GM23338 (cell line): ENCODE data around the gene CCDC175. TPM values are rescaled to one million over a fixed set of nuclear protein-coding genes. Genes with fewer than 3 reads are reported as not detected.

Source experiments
- ATAC-seq: fragments of 200-7000 bp; cut with Tn5 transposase; 3 replicates; pipeline ENCODE4 v1.9.1; 2020
- DNase-seq: peaks from one replicate; pipeline ENCODE4 v3.0.0-alpha.2; 2015; ENCODE audit warnings: low spot score
- H2AFZ ChIP-seq: fragments of 200-600 bp; sonication (generic); 2 replicates; pipeline ENCODE4 v1.8.0; 2016; ENCODE audit warnings: antibody characterized with exemption, mild to moderate bottlenecking, moderate library complexity
- H3F3A ChIP-seq: fragments of 200-600 bp; sonication (generic); replicated peaks from 2 replicates; pipeline ENCODE4 v1.8.0; 2017; ENCODE audit warnings: antibody characterized with exemption, mixed run types, low read depth
- H3K27ac ChIP-seq: fragments of 200-600 bp; sonication (generic); 2 replicates; pipeline ENCODE4 v1.6.1; 2016; ENCODE audit warnings: low read depth
- H3K27me3 ChIP-seq: fragments of 200-600 bp; sonication (generic); 2 replicates; pipeline ENCODE4 v1.8.0; 2016; ENCODE audit warnings: mild to moderate bottlenecking, mixed run types, moderate library complexity; ENCODE audit not compliant: insufficient read depth
- H3K36me3 ChIP-seq: fragments of 200-600 bp; sonication (generic); 2 replicates; pipeline ENCODE4 v1.8.0; 2016; ENCODE audit warnings: mild to moderate bottlenecking; ENCODE audit not compliant: insufficient read depth
- H3K4me1 ChIP-seq: fragments of 200-600 bp; sonication (generic); 2 replicates; pipeline ENCODE4 v1.8.0; 2016; ENCODE audit warnings: mild to moderate bottlenecking, moderate library complexity; ENCODE audit not compliant: insufficient read depth
- H3K4me2 ChIP-seq: fragments of 200-600 bp; sonication (generic); 2 replicates; pipeline ENCODE4 v1.7.1; 2017; ENCODE audit warnings: mixed run types
- H3K4me3 ChIP-seq: fragments of 200-600 bp; sonication (generic); 2 replicates; pipeline ENCODE4 v1.6.1; 2016; ENCODE audit warnings: mixed run types
- H3K79me2 ChIP-seq: fragments of 200-600 bp; sonication (generic); replicated peaks from 2 replicates; pipeline ENCODE4 v1.8.0; 2017; ENCODE audit warnings: mild to moderate bottlenecking; ENCODE audit not compliant: insufficient read depth
- H3K9me2 ChIP-seq: fragments of 200-600 bp; sonication (generic); 2 replicates; pipeline ENCODE4 v1.8.0; 2017; ENCODE audit not compliant: insufficient read depth
- H4K20me1 ChIP-seq: fragments of 200-600 bp; sonication (generic); replicated peaks from 2 replicates; pipeline ENCODE4 v1.8.0; 2017; ENCODE audit warnings: mild to moderate bottlenecking; ENCODE audit not compliant: insufficient read depth
- H3K27ac Mint-ChIP-seq: 2 replicates; pipeline ENCODE4 v1.8.0; 2020; ENCODE audit warnings: inconsistent platforms, mild to moderate bottlenecking, moderate library complexity, mixed read lengths
- H3K27me3 Mint-ChIP-seq: 3 replicates; pipeline ENCODE4 v1.8.0; 2022; ENCODE audit warnings: low read depth, mild to moderate bottlenecking, moderate library complexity, mixed read lengths, inconsistent platforms; ENCODE audit not compliant: insufficient read depth, poor library complexity
- H3K36me3 Mint-ChIP-seq: 3 replicates; pipeline ENCODE4 v1.8.0; 2021; ENCODE audit warnings: low read depth, mild to moderate bottlenecking, inconsistent platforms, moderate library complexity, mixed read lengths
- H3K4me1 Mint-ChIP-seq: 3 replicates; pipeline ENCODE4 v1.8.0; 2020; ENCODE audit warnings: mild to moderate bottlenecking, inconsistent platforms, mixed read lengths
- H3K4me3 Mint-ChIP-seq: 3 replicates; pipeline ENCODE4 v1.8.0; 2021; ENCODE audit warnings: moderate library complexity, mild to moderate bottlenecking, inconsistent platforms, mixed read lengths
- H3K9me3 Mint-ChIP-seq: 3 replicates; pipeline ENCODE4 v1.8.0; 2020; ENCODE audit warnings: moderate library complexity, mild to moderate bottlenecking, inconsistent platforms, mixed read lengths
- CREB1 ChIP-seq: fragments of 250-450 bp; sonication (Bioruptor Pico); IDR thresholded peaks from 2 replicates; pipeline ENCODE4 v1.5.0; 2020; ENCODE audit warnings: low read depth, mild to moderate bottlenecking, moderate library complexity
- CTCF ChIP-seq, 2 experiments: fragments of 200-600 bp in 1 of 2; sonication (generic) in 1 of 2; conservative IDR thresholded peaks; 2 replicates each; pipeline versions ENCODE4 v1.5.1 to v1.6.1; 2016 to 2017; ENCODE audit warnings: antibody characterized with exemption in 2 of 2, low read depth in 2 of 2, mild to moderate bottlenecking in 2 of 2, moderate library complexity in 1 of 2
- EZH2 ChIP-seq: fragments of 200-600 bp; sonication (generic); IDR thresholded peaks from one replicate; pipeline ENCODE4 v1.8.0; 2017; ENCODE audit warnings: antibody characterized with exemption, mild to moderate bottlenecking, low read depth; ENCODE audit not compliant: unreplicated experiment
- EZH2phosphoT487 ChIP-seq: fragments of 200-600 bp; sonication (generic); IDR thresholded peaks from one replicate; pipeline ENCODE4 v1.8.1; 2018; ENCODE audit warnings: antibody characterized with exemption; ENCODE audit not compliant: unreplicated experiment
- JUNB ChIP-seq: IDR thresholded peaks from one replicate; pipeline ENCODE4 v1.6.1; 2016; ENCODE audit warnings: antibody characterized with exemption; ENCODE audit not compliant: unreplicated experiment
- NANOG ChIP-seq: IDR thresholded peaks from 2 replicates; pipeline ENCODE4 v1.6.1; 2016; ENCODE audit warnings: antibody characterized with exemption, borderline replicate concordance
- POLR2AphosphoS5 ChIP-seq: IDR thresholded peaks from 2 replicates; pipeline ENCODE4 v1.6.1; 2016; ENCODE audit warnings: antibody characterized with exemption, low read depth
- REST ChIP-seq: IDR thresholded peaks from one replicate; pipeline ENCODE4 v1.6.1; 2018; ENCODE audit warnings: antibody characterized with exemption; ENCODE audit not compliant: unreplicated experiment
- STAT1 ChIP-seq: IDR thresholded peaks from one replicate; pipeline ENCODE4 v1.6.1; 2016; ENCODE audit warnings: antibody characterized with exemption; ENCODE audit not compliant: unreplicated experiment
- ZNF114 ChIP-seq: fragments of 250-450 bp; sonication (Bioruptor Pico); IDR thresholded peaks from 2 replicates; pipeline ENCODE4 v1.5.0; 2020; ENCODE audit warnings: mild to moderate bottlenecking, moderate library complexity
- ZNF331 ChIP-seq: fragments of 250-450 bp; sonication (Bioruptor Pico); IDR thresholded peaks from 2 replicates; pipeline ENCODE4 v1.5.0; 2020; ENCODE audit warnings: low read depth, mild to moderate bottlenecking, moderate library complexity
- ZNF462 ChIP-seq: fragments of 250-450 bp; sonication (Bioruptor Pico); IDR thresholded peaks from 2 replicates; pipeline ENCODE4 v1.5.0; 2020; ENCODE audit warnings: mild to moderate bottlenecking, moderate library complexity
- polyA plus RNA-seq: library from polyadenylated mRNA; unstranded; fragments of >200 nt; fragmentation: Nextera tagmentation; extraction: Ambion mirVana; gene quantifications from 2 replicates; pipeline ENCODE4 v1.2.1, GENCODE V29; 2016
- total RNA-seq: library from RNA; depleted of rRNA; stranded (reverse); fragments of >200 nt; shearing (Covaris generic); gene quantifications from 2 replicates; pipeline ENCODE4 v1.2.3, GENCODE V29; 2014

The CCDC175 gene
- total and polyA plus RNA-seq, 2 experiments from 2014 or later = 0.50 TPM; not detected in 1

- TF ChIP-seq REST = no peak
- TF ChIP-seq NANOG = no peak
- no peak for TF ChIP-seq JUNB
- no peak for TF ChIP-seq EZH2phosphoT487
- no peak for TF ChIP-seq CTCF (conservative IDR thresholded peaks at IDR 0.05; ENCODE audit: low read depth in 2 of 2)
- TF ChIP-seq ZNF331 (CRISPR knock-in tag) = no peak
These were observed 65.6 kb downstream of the CCDC175 start (continued) for GRCh38 chr14:59510966-59511365.

GRCh38 chr14:59510001-59510400 is 66.6 kb downstream of the CCDC175 start:
- peaks cover 28% of the 10 kb centered on the region for H3K9me3 Mint-ChIP-seq
- H3K4me3 Mint-ChIP-seq = no peak overlapping the region
- no peak overlapping the region for H3K27ac ChIP-seq
- H3K4me1 Mint-ChIP-seq = peaks cover 9% of the 10 kb centered on the region; the same call in 2 of the 3 replicates
- no peaks in the 10 kb centered on the region for H3K36me3 ChIP-seq
- H3F3A ChIP-seq = no peaks in the 10 kb centered on the region
- no peak overlapping the region for H3K4me2 ChIP-seq
- H3K79me2 ChIP-seq = no peaks in the 10 kb centered on the region
- no peaks in the 10 kb centered on the region for H3K27me3 Mint-ChIP-seq
- ATAC-seq (no peak), DNase-seq (no peak)
- no peaks in the 10 kb centered on the region for H3K27me3 ChIP-seq
- peaks cover 6% of the 10 kb centered on the region; the same call in 2 of the 3 replicates for H3K36me3 Mint-ChIP-seq
- no peaks in the 10 kb centered on the region for H3K4me1 ChIP-seq
- H3K4me3 ChIP-seq = no peak overlapping the region
- no peak overlapping the region for H3K27ac Mint-ChIP-seq
- no peaks in the 10 kb centered on the region for H4K20me1 ChIP-seq
- H2AFZ ChIP-seq = no peak overlapping the region
- no peaks in the 10 kb centered on the region for H3K9me2 ChIP-seq
- no peak for TF ChIP-seq POLR2AphosphoS5
- TF ChIP-seq CTCF (conservative IDR thresholded peaks at IDR 0.05; ENCODE audit: low read depth in 2 of 2) = no peak
- TF ChIP-seq CREB1 (CRISPR knock-in tag) = no peak
- no peak for TF ChIP-seq STAT1
- no peak for TF ChIP-seq JUNB
- no peak for TF ChIP-seq EZH2
- TF ChIP-seq NANOG = no peak
- TF ChIP-seq ZNF114 = no peak
- no peak for TF ChIP-seq ZNF462 (CRISPR knock-in tag)
